ENCODE data around the gene TRAPPC5.

Gene TRAPPC5

GRCh38 chr19:7701654-7702457 lies 21.2 kb downstream of the TRAPPC5 start, which contains the start of gene FCER2:
Gene FCER2 (minus strand): TSS chr19:7702131. CDS start chr19:7699760, 2,371 bp downstream.
- DNase-seq = no peak

- no peak for DNase-seq
Observed at GRCh38 chr19:7703332-7703731, 22.7 kb downstream of the TRAPPC5 start.

GRCh38 chr19:7704280-7705060 lies 23.8 kb downstream of the TRAPPC5 start:
- DNase-seq = no peak

GRCh38 chr19:7705387-7706187 lies 25.0 kb downstream of the TRAPPC5 start:
- DNase-seq = peak; percentile 78

GRCh38 chr19:7706188-7706954 lies 25.7 kb downstream of the TRAPPC5 start:
- no peak for DNase-seq

GRCh38 chr19:7706955-7707456 lies 26.4 kb downstream of the TRAPPC5 start:
- DNase-seq = no peak

- no peak for DNase-seq
Observed at GRCh38 chr19:7709932-7710460, 29.4 kb downstream of the TRAPPC5 start.

GRCh38 chr19:7710616-7711015 lies 30.0 kb downstream of the TRAPPC5 start:
- no peak for DNase-seq

- DNase-seq = no peak
Observed at GRCh38 chr19:7715671-7716070, 35.0 kb downstream of the TRAPPC5 start.

- no peak for DNase-seq
Observed at GRCh38 chr19:7716762-7717161, 36.1 kb downstream of the TRAPPC5 start.

GRCh38 chr19:7718668-7719067 lies 38.0 kb downstream of the TRAPPC5 start:
- no peak for DNase-seq

- DNase-seq = no peak
Observed at GRCh38 chr19:7720351-7720750, 39.7 kb downstream of the TRAPPC5 start.

- DNase-seq = no peak
Observed at GRCh38 chr19:7722231-7722651, 41.6 kb downstream of the TRAPPC5 start.

- no peak for DNase-seq
Observed at GRCh38 chr19:7725791-7726190, 45.2 kb downstream of the TRAPPC5 start.

GRCh38 chr19:7729211-7729610 lies 48.6 kb downstream of the TRAPPC5 start:
- DNase-seq = no peak

GRCh38 chr19:7729831-7730285 lies 49.2 kb downstream of the TRAPPC5 start:
- DNase-seq = no peak

GRCh38 chr19:7730286-7731217 lies 49.9 kb downstream of the TRAPPC5 start:
- no peak for DNase-seq

GRCh38 chr19:7731218-7731595 lies 50.6 kb downstream of the TRAPPC5 start:
- no peak for DNase-seq

GRCh38 chr19:7731615-7732014 lies 51.0 kb downstream of the TRAPPC5 start:
- no peak for DNase-seq

GRCh38 chr19:7732045-7732444 lies 51.4 kb downstream of the TRAPPC5 start, which contains the start of gene CLEC4G:
Gene CLEC4G (minus strand): TSS chr19:7732110. CDS start chr19:7732102, 8 bp downstream.
- DNase-seq = no peak

- DNase-seq = no peak
Observed at GRCh38 chr19:7733376-7733775, 52.7 kb downstream of the TRAPPC5 start.
